Measurements from ENCODE around the gene SGK1.

- TF ChIP-seq, protein P1, sequence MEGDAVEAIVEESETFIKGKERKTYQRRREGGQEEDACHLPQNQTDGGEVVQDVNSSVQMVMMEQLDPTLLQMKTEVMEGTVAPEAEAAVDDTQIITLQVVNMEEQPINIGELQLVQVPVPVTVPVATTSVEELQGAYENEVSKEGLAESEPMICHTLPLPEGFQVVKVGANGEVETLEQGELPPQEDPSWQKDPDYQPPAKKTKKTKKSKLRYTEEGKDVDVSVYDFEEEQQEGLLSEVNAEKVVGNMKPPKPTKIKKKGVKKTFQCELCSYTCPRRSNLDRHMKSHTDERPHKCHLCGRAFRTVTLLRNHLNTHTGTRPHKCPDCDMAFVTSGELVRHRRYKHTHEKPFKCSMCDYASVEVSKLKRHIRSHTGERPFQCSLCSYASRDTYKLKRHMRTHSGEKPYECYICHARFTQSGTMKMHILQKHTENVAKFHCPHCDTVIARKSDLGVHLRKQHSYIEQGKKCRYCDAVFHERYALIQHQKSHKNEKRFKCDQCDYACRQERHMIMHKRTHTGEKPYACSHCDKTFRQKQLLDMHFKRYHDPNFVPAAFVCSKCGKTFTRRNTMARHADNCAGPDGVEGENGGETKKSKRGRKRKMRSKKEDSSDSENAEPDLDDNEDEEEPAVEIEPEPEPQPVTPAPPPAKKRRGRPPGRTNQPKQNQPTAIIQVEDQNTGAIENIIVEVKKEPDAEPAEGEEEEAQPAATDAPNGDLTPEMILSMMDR (IDR thresholded peaks at IDR 0.05; ENCODE audit: low read depth, low read length): no peak
- TF ChIP-seq EZH2phosphoT487 (IDR thresholded peaks at IDR 0.05; ENCODE audit: low read depth): no peak
Observed at GRCh38 chr6:134217798-134218140, 100.1 kb downstream of the SGK1 start.
